Psoas muscle (tissue), 8 donors: ENCODE data around the gene SCN9A. TPM values are rescaled to one million over a fixed set of nuclear protein-coding genes. Genes with fewer than 3 reads are reported as not detected.

ENCODE experiments used
- ATAC-seq, 4 donors: fragments of 200-7000 bp; cut with Tn5 transposase; one replicate each; pipeline ENCODE4 v1.9.1; 2020; ENCODE audit warnings: moderate library complexity in 3 of 4, mild to moderate bottlenecking in 2 of 4
- DNase-seq, 2 donors: peaks; one replicate each; pipeline ENCODE4 v3.0.0-alpha.2; 2020
- H3K27ac ChIP-seq: fragments of 200-600 bp; one replicate; pipeline ENCODE4 v1.8.0; 2022
- H3K27me3 ChIP-seq, 3 donors: fragments of 200-600 bp in 1 of 3; one replicate each; pipeline versions ENCODE4 v1.6.1 to v1.8.0; 2013 to 2022; ENCODE audit warnings: low read length in 2 of 3, mild to moderate bottlenecking in 2 of 3, moderate library complexity in 1 of 3; ENCODE audit not compliant: insufficient read depth in 3 of 3
- H3K36me3 ChIP-seq, 2 donors: fragments of 200-600 bp in 1 of 2; one replicate each; pipeline versions ENCODE4 v1.6.1 to v1.8.0; 2013 to 2022; ENCODE audit warnings: low read depth in 1 of 2, mild to moderate bottlenecking in 1 of 2, moderate library complexity in 1 of 2; ENCODE audit not compliant: insufficient read depth in 1 of 2
- H3K4me1 ChIP-seq: fragments of 200-600 bp; one replicate; pipeline ENCODE4 v1.8.0; 2022
- H3K4me3 ChIP-seq: fragments of 200-600 bp; one replicate; pipeline ENCODE4 v1.8.0; 2022; ENCODE audit warnings: mild to moderate bottlenecking
- H3K9me3 ChIP-seq: fragments of 200-600 bp; one replicate; pipeline ENCODE4 v1.8.0; 2022
- WGBS, 3 donors: extraction: QIAGEN DNeasy Blood & Tissue Kit; methylation state at CpG; one replicate each; pipeline versions ENCODE4 v1.1.6 to v1.1.7; 2013; 5-methylcytosine and 5-hydroxymethylcytosine counted together
- intact Hi-C, 2 donors: fragments of 100-400 bp; cut with DNase I; formaldehyde crosslinking; loops; one replicate each; pipeline versions ENCODE4 v1.11.0 to v1.14.2; 2022
- long read RNA-seq, 2 donors: library from polyadenylated mRNA; unstranded; transcript quantifications; one replicate each; pipeline ENCODE4 v2.0.0, GENCODE V29; 2021
- polyA plus RNA-seq, 3 donors: library from polyadenylated mRNA; stranded (reverse); fragments of 200-250 nt; gene quantifications; one replicate each; pipeline ENCODE4 v1.2.3, GENCODE V29; 2013
- total RNA-seq, 4 donors: library from RNA; stranded (reverse); fragmentation: NEBNext Ultra II Directional in 2 of 4; extraction: Animal tissue kit (Norgen Biotek cat#: 25700) in 2 of 4; gene quantifications; one replicate each; pipeline versions ENCODE4 v1.2.1 to v1.2.4, GENCODE V29; 2021 to 2023
- TF ChIP-seq, protein P1 (sequence below): fragments of 200-600 bp; IDR thresholded peaks from one replicate; pipeline ENCODE4 v1.8.0; 2022; ENCODE audit warnings: antibody characterized with exemption
- donor health status: healthy with polysubstance abuse.
- donor health status: DM: no; HTN: no; CAD: no; lungs with moderate emphysema.
- donor health status: Bipolar disorder and iron deficiency.
- donor health status: healthy.
- donor health status: DM: yes; HTN: yes; CAD: no.
- donor health status: DM: no; HTN: no; CAD: no.
- donor health status: DM: no; HTN: no; CAD: no.
- donor health status: DM: yes; HTN: yes; CAD: no.

SCN9A gene
- 1 to 10 TPM in 1 of 4 donors, under 1 TPM in 3; 0.34 to 1.1 (median 0.41) TPM for total RNA-seq
- under 1 TPM; 0.06 to 0.10 (median 0.08) TPM for polyA plus RNA-seq
- long read RNA-seq, donor 1, partial matches to known transcripts = 1 of 1 reads
- long read RNA-seq, donor 1, other reads (novel, unspliced or antisense) = 0 of 1 reads
- long read RNA-seq, donor 2 = 0 reads

- H3K36me3 ChIP-seq = no peaks in the 10 kb centered on the region
- H3K4me3 ChIP-seq = peak within 1 kb of the TSS; percentile 75
- H3K27me3 ChIP-seq = no peaks in the 10 kb centered on the region
- H3K4me1 ChIP-seq = peaks cover 9% of the 10 kb centered on the region
- peak; percentile 73 to 97 (median 91) for ATAC-seq
- H3K9me3 ChIP-seq = no peaks in the 10 kb centered on the region
- no peak within 1 kb of the TSS for H3K27ac ChIP-seq
- intact Hi-C loops = no loop called here
- DNase-seq = peak; percentile 69 to 81
- TF ChIP-seq, protein P1, sequence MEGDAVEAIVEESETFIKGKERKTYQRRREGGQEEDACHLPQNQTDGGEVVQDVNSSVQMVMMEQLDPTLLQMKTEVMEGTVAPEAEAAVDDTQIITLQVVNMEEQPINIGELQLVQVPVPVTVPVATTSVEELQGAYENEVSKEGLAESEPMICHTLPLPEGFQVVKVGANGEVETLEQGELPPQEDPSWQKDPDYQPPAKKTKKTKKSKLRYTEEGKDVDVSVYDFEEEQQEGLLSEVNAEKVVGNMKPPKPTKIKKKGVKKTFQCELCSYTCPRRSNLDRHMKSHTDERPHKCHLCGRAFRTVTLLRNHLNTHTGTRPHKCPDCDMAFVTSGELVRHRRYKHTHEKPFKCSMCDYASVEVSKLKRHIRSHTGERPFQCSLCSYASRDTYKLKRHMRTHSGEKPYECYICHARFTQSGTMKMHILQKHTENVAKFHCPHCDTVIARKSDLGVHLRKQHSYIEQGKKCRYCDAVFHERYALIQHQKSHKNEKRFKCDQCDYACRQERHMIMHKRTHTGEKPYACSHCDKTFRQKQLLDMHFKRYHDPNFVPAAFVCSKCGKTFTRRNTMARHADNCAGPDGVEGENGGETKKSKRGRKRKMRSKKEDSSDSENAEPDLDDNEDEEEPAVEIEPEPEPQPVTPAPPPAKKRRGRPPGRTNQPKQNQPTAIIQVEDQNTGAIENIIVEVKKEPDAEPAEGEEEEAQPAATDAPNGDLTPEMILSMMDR = no peak
- WGBS, 3 donors = 0 to 1% (median 1%) methylated on average over 33 to 45 of the region's 45 CpGs
Observed at GRCh38 chr2:166375736-166376487, at the start of gene SCN9A. Gene SCN9A (minus strand): TSS chr2:166375944. CDS start chr2:166311756, 64,188 bp downstream.

DNA sequence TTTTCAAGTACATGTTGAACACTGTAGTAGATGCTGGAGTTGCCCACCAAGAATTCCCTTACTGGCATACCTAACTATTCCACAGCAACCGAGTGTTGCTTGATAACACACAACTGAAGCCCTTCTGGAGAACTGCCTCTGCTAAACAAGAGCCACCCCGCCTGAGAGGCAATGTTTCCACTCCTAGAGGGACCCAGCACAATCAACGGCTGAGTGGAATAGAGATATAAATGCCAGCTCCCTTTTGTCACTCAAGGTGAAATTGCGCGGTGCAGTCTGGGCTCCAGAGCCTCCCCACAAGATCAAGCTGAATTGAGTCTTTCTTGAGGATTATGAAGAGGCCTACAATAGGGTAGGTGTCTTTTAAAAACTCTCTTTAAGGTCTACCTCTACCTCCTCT, 49.1 kb upstream of the SCN9A start:
- DNase-seq = no peak
- no peaks in the 10 kb centered on the region for H3K27me3 ChIP-seq
- H3K4me1 ChIP-seq = no peaks in the 10 kb centered on the region
- H3K9me3 ChIP-seq = no peaks in the 10 kb centered on the region
- no peak for ATAC-seq
- WGBS, 3 donors = 91 to 94% (median 94%) methylated on average over 5 of the region's 5 CpGs
- no peak overlapping the region for H3K27ac ChIP-seq
- intact Hi-C loops = no loop called here
- TF ChIP-seq, protein P1 = no peak
- H3K4me3 ChIP-seq = no peak overlapping the region
- no peaks in the 10 kb centered on the region for H3K36me3 ChIP-seq

- no peak overlapping the region for H3K4me3 ChIP-seq
- no peaks in the 10 kb centered on the region for H3K4me1 ChIP-seq
- H3K27me3 ChIP-seq = no peaks in the 10 kb centered on the region
- 48 to 58% (median 57%) methylated on average over 2 of the region's 2 CpGs for WGBS, 3 donors
- intact Hi-C loops = no loop called here
- TF ChIP-seq, protein P1 = no peak
- ATAC-seq (no peak), DNase-seq (no peak)
- no peak overlapping the region for H3K27ac ChIP-seq
- no peaks in the 10 kb centered on the region for H3K9me3 ChIP-seq
- no peaks in the 10 kb centered on the region for H3K36me3 ChIP-seq
Observed at GRCh38 chr2:166419616-166419934, 43.8 kb upstream of the SCN9A start.

DNA sequence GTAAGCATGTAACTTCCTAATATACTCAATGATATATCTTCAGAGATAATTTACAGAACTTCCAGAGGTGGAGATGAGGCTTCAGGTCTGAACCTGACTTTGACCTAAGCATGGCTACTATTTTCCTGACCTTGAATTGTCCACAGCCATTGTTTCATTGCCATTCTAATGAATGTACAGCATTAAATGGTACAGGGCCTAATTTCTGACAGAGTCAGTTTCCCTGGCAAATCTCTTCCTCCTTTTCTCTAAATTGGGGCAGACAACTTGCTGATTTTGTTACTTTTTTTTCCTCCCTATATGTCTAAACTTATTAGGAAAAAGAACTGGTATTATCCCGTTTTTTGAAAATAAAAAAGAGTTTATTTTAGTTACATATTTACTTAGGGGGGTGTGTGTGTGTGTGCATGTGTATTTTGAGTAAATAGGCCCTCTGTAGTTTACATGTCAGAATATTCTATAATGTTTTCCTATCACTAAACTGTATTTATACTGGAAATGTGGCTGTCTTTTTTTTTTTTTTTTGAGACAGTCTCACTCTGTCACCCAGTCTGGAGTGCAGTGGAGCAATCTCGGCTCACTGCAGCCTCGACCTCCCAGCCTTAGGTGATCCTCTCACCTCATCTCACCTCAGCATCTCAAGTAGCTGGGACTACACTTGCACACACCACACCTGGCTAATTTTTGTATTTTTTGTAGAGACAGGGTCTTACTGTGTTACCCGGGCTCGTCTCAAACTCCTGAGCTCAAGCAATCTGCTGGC, 43.3 kb upstream of the SCN9A start:
- TF ChIP-seq, protein P1 = no peak
- 72 to 80% (median 75%) methylated on average over 5 of the region's 5 CpGs for WGBS, 3 donors
- Histone ChIP-seq H3K27ac (no peak overlapping the region), H3K27me3 (no peaks in the 10 kb centered on the region), H3K4me1 (no peaks in the 10 kb centered on the region), H3K4me3 (no peak overlapping the region), H3K36me3 (no peaks in the 10 kb centered on the region), H3K9me3 (no peaks in the 10 kb centered on the region)
- no peak for ATAC-seq
- intact Hi-C loops = no loop called here
- DNase-seq = no peak
